Astrocyte of the cerebellum (primary cell): ENCODE results near the gene MTR.

Experiments
- DNase-seq: peaks from one replicate; pipeline ENCODE4 v3.0.0-alpha.2; 2011; ENCODE audit warnings: low read depth
- H3K4me3 ChIP-seq: 2 replicates; pipeline ENCODE4 v1.5.1; 2011; ENCODE audit warnings: mild to moderate bottlenecking, low read depth, low read length, moderate library complexity
- CTCF ChIP-seq: IDR thresholded peaks from 2 replicates; pipeline ENCODE4 v1.5.1; 2012; ENCODE audit warnings: low read length, low read depth, moderate library complexity, mild to moderate bottlenecking; ENCODE audit errors: missing control alignments
- in situ Hi-C: cut with HindIII; loops from 2 replicates; pipeline ENCODE4 v1.10.0; 2017; ENCODE audit warnings: low sequenced_read_pairs

Gene MTR

GRCh38 chr1:236760480-236760879 lies 34.6 kb upstream of the MTR start:
- in situ Hi-C loops = no loop called here
- TF ChIP-seq CTCF = no peak
- no peak overlapping the region for H3K4me3 ChIP-seq
- DNase-seq = no peak

GRCh38 chr1:236760986-236761385 lies 34.1 kb upstream of the MTR start:
- in situ Hi-C loops = no loop called here
- no peak for DNase-seq
- no peak overlapping the region for H3K4me3 ChIP-seq
- no peak for TF ChIP-seq CTCF

GRCh38 chr1:236761397-236762132 lies 33.5 kb upstream of the MTR start:
- TF ChIP-seq CTCF = no peak
- DNase-seq = no peak

GRCh38 chr1:236762410-236762809 lies 32.7 kb upstream of the MTR start:
- no peak overlapping the region for H3K4me3 ChIP-seq
- no peak for DNase-seq
- no peak for TF ChIP-seq CTCF
- in situ Hi-C loops = no loop called here

More at GRCh38 chr1:236761397-236762132, 33.5 kb upstream of the MTR start:
- in situ Hi-C loops = no loop called here
- H3K4me3 ChIP-seq = no peak overlapping the region

GRCh38 chr1:236765831-236766230 lies 29.3 kb upstream of the MTR start:
- in situ Hi-C loops = no loop called here
- H3K4me3 ChIP-seq = no peak overlapping the region
- no peak for DNase-seq
- no peak for TF ChIP-seq CTCF

- in situ Hi-C loops = no loop called here
- no peak for DNase-seq
- H3K4me3 ChIP-seq = no peak overlapping the region
- no peak for TF ChIP-seq CTCF
Measured at GRCh38 chr1:236766506-236766905, 28.6 kb upstream of the MTR start.

GRCh38 chr1:236767276-236767675 lies 27.8 kb upstream of the MTR start:
- no peak for TF ChIP-seq CTCF
- DNase-seq = no peak
- H3K4me3 ChIP-seq = no peak overlapping the region
- in situ Hi-C loops = no loop called here
